Stimulated activated CD4-positive, alpha-beta T cell treated with anti-CD3 and anti-CD28 coated beads, Interleukin-2, amount 100 ng/mL, for 4 hours (primary cell): ENCODE data around the gene LGR6.
A peak's percentile ranks its signal among the peaks of the same experiment; 100 is the strongest.
"Not testable (repeated sequence)": the region's sequence is repeated elsewhere in the genome, so short reads cannot be mapped to it uniquely, and the experiment has no call there.

Experiments
- DNase-seq: peaks from one replicate; pipeline ENCODE4 v3.0.0-alpha.2; 2020; ENCODE audit warnings: low read depth

LGR6 gene

GRCh38 chr1:202160377-202160940, 33.1 kb upstream of the LGR6 start, which contains the start of gene PTPN7:
Gene PTPN7 (minus strand): TSS chr1:202160602. CDS start chr1:202159402, 1,200 bp downstream.
- DNase-seq = peak; percentile 88

- no peak for DNase-seq
These were observed 32.2 kb upstream of the LGR6 start for GRCh38 chr1:202161151-202162046.

GRCh38 chr1:202162047-202162417, 31.6 kb upstream of the LGR6 start:
- peak; percentile 43 for DNase-seq

- no peak for DNase-seq
These were observed 30.9 kb upstream of the LGR6 start for GRCh38 chr1:202162418-202163280.

GRCh38 chr1:202163281-202164270, 30.0 kb upstream of the LGR6 start:
- no peak for DNase-seq

- DNase-seq = peak; percentile 71
These were observed 29.1 kb upstream of the LGR6 start for GRCh38 chr1:202164271-202165037.

GRCh38 chr1:202165267-202165941, 28.2 kb upstream of the LGR6 start:
- peak; percentile 53 for DNase-seq

GRCh38 chr1:202165942-202166843, 27.4 kb upstream of the LGR6 start:
- DNase-seq = no peak

GRCh38 chr1:202167054-202167453, 26.5 kb upstream of the LGR6 start:
- DNase-seq = not testable (repeated sequence)

- DNase-seq = no peak
These were observed 25.7 kb upstream of the LGR6 start for GRCh38 chr1:202167708-202168415.

- DNase-seq = no peak
These were observed 24.7 kb upstream of the LGR6 start for GRCh38 chr1:202168861-202169260.

GRCh38 chr1:202170726-202171125, 22.9 kb upstream of the LGR6 start:
- no peak for DNase-seq

GRCh38 chr1:202171292-202172014, 22.1 kb upstream of the LGR6 start:
- DNase-seq = no peak

- no peak for DNase-seq
These were observed 21.6 kb upstream of the LGR6 start for GRCh38 chr1:202172015-202172355.

- DNase-seq = no peak
These were observed 19.6 kb upstream of the LGR6 start for GRCh38 chr1:202173993-202174392.

GRCh38 chr1:202176949-202177927, 16.4 kb upstream of the LGR6 start:
- DNase-seq = no peak
